H1 (cell line): ENCODE measurements around the gene KCNH8. TPM values are rescaled to one million over a fixed set of nuclear protein-coding genes. Genes with fewer than 3 reads are reported as not detected.

Source experiments
- CTCF ChIA-PET: fragments of 300-600 bp; sonication (Branson Sonifier 250); formaldehyde crosslinking; loops from one replicate; lab custom pipeline; 2021; ENCODE audit not compliant: partially characterized antibody; lab: Charles Lee
- POLR2A ChIA-PET: fragments of 300-600 bp; sonication (Branson Sonifier 250); formaldehyde crosslinking; loops from one replicate; lab custom pipeline; 2021; ENCODE audit warnings: inconsistent platforms; ENCODE audit not compliant: partially characterized antibody; lab: Charles Lee
- DNase-seq, 2 experiments: peaks; one replicate each; pipeline versions ENCODE4 v3.0.0 to v3.0.0-alpha.2; 2010 to 2022; ENCODE audit warnings: low spot score in 2 of 2, low read depth in 1 of 2, mixed read lengths in 1 of 2
- FAIRE-seq: peaks from 2 replicates; lab custom pipeline; 2011; peaks lifted over from hg19 to GRCh38; lab: Jason Lieb, UNC
- H2AFZ ChIP-seq: 2 replicates; pipeline ENCODE4 v1.8.1; 2012; ENCODE audit warnings: low read length, inconsistent platforms
- H2AK5ac ChIP-seq: 2 replicates; pipeline ENCODE4 v1.6.1; 2013; ENCODE audit warnings: low read depth, low read length
- H2BK120ac ChIP-seq: replicated peaks from 2 replicates; pipeline ENCODE3; 2013; ENCODE audit warnings: low read depth, low read length, inconsistent platforms
- H2BK12ac ChIP-seq: 2 replicates; pipeline ENCODE4 v1.6.1; 2013; ENCODE audit warnings: low read depth, low read length
- H2BK15ac ChIP-seq: 2 replicates; pipeline ENCODE4 v1.6.1; 2013; ENCODE audit warnings: low read length
- H2BK20ac ChIP-seq: 2 replicates; pipeline ENCODE4 v1.6.1; 2013; ENCODE audit warnings: low read length
- H2BK5ac ChIP-seq: 2 replicates; pipeline ENCODE4 v1.6.1; 2013; ENCODE audit warnings: low read depth, low read length
- H3K14ac ChIP-seq: 2 replicates; pipeline ENCODE4 v1.6.1; 2013; ENCODE audit warnings: inconsistent platforms; ENCODE audit not compliant: insufficient read length
- H3K18ac ChIP-seq: 2 replicates; pipeline ENCODE4 v1.6.1; 2013; ENCODE audit warnings: low read length; ENCODE audit errors: extremely low read depth
- H3K23ac ChIP-seq: 2 replicates; pipeline ENCODE4 v1.6.1; 2013; ENCODE audit warnings: inconsistent platforms; ENCODE audit not compliant: insufficient read length
- H3K23me2 ChIP-seq: 2 replicates; pipeline ENCODE4 v1.6.1; 2013; ENCODE audit warnings: low read depth, low read length
- H3K27ac ChIP-seq: 2 replicates; pipeline ENCODE4 v1.6.1; 2011; ENCODE audit warnings: low read depth, low read length, inconsistent platforms
- H3K27me3 ChIP-seq, 4 experiments: replicated peaks in 1 of 4; 1 replicate in 1 of 4; 2 replicates in 3 of 4; pipeline versions ENCODE4 v1.6.1 to v1.8.1; 2011 to 2013; ENCODE audit warnings: low read length in 3 of 4, mild to moderate bottlenecking in 3 of 4, inconsistent platforms in 2 of 4, mixed read lengths in 2 of 4, moderate library complexity in 1 of 4; ENCODE audit not compliant: control insufficient read depth in 3 of 4, insufficient read depth in 3 of 4; ENCODE audit errors: extremely low read depth in 1 of 4
- H3K36me3 ChIP-seq, 4 experiments: 2 replicates each; pipeline versions ENCODE4 v1.6.1 to v1.8.1; 2011 to 2013; ENCODE audit warnings: mild to moderate bottlenecking in 4 of 4, low read length in 3 of 4, moderate library complexity in 2 of 4, control low read depth in 1 of 4, inconsistent platforms in 1 of 4; ENCODE audit not compliant: insufficient read depth in 4 of 4, control insufficient read depth in 2 of 4
- H3K4ac ChIP-seq: replicated peaks from 2 replicates; pipeline ENCODE3; 2013; ENCODE audit warnings: low read length, low read depth, mixed read lengths, inconsistent platforms; ENCODE audit not compliant: insufficient read length
- H3K4me1 ChIP-seq, 4 experiments: replicated peaks in 1 of 4; 1 replicate in 1 of 4; 2 replicates in 3 of 4; pipeline versions ENCODE4 v1.6.1 to v1.8.1; 2011 to 2013; ENCODE audit warnings: low read length in 3 of 4, inconsistent platforms in 2 of 4, mixed read lengths in 1 of 4; ENCODE audit not compliant: insufficient read depth in 4 of 4, control insufficient read depth in 3 of 4
- H3K4me2 ChIP-seq, 2 experiments: 2 replicates each; pipeline versions ENCODE4 v1.6.1 to v1.8.1; 2011 to 2013; ENCODE audit warnings: low read depth in 2 of 2, low read length in 2 of 2, control low read depth in 1 of 2, inconsistent platforms in 1 of 2, mild to moderate bottlenecking in 1 of 2; ENCODE audit not compliant: insufficient read depth in 1 of 2
- H3K4me3 ChIP-seq, 4 experiments: fragments of 200-600, 300-600 bp in 1 of 4; sonication (generic), shearing (Covaris generic), sonication (Bioruptor Twin) in 1 of 4; 2 replicates each; pipeline versions ENCODE4 v1.5.1 to v1.8.1; 2011 to 2016; ENCODE audit warnings: low read length in 4 of 4, low read depth in 3 of 4, control low read depth in 2 of 4, inconsistent platforms in 2 of 4, mild to moderate bottlenecking in 2 of 4, mixed read lengths in 1 of 4, moderate library complexity in 1 of 4; ENCODE audit not compliant: insufficient read depth in 2 of 4; ENCODE audit errors: extremely low read depth in 1 of 4
- H3K56ac ChIP-seq: replicated peaks from 2 replicates; pipeline ENCODE3; 2013; ENCODE audit warnings: low read depth, mild to moderate bottlenecking, mixed read lengths, low read length, inconsistent platforms; ENCODE audit not compliant: insufficient read length
- H3K79me1 ChIP-seq: 2 replicates; pipeline ENCODE4 v1.6.1; 2013; ENCODE audit warnings: low read depth, low read length, control low read depth
- H3K79me2 ChIP-seq, 2 experiments: 2 replicates each; pipeline versions ENCODE4 v1.6.1 to v1.8.1; 2012 to 2013; ENCODE audit warnings: low read length in 2 of 2, mild to moderate bottlenecking in 2 of 2, inconsistent platforms in 1 of 2; ENCODE audit not compliant: insufficient read depth in 2 of 2, control insufficient read depth in 1 of 2
- H3K9ac ChIP-seq, 4 experiments: replicated peaks in 1 of 4; 1 replicate in 1 of 4; 2 replicates in 3 of 4; pipeline versions ENCODE4 v1.6.1 to v1.8.1; 2011 to 2013; ENCODE audit warnings: low read depth in 3 of 4, low read length in 3 of 4, control low read depth in 2 of 4, mild to moderate bottlenecking in 2 of 4, moderate library complexity in 2 of 4, inconsistent platforms in 1 of 4; ENCODE audit errors: extremely low read depth in 1 of 4
- H3K9me3 ChIP-seq, 2 experiments: 2 replicates each; pipeline versions ENCODE4 v1.6.1 to v1.8.1; 2012 to 2013; ENCODE audit warnings: mild to moderate bottlenecking in 2 of 2, moderate library complexity in 2 of 2, control low read depth in 1 of 2, inconsistent platforms in 1 of 2, low read depth in 1 of 2, low read length in 1 of 2, mixed read lengths in 1 of 2; ENCODE audit not compliant: insufficient read depth in 2 of 2
- H4K20me1 ChIP-seq, 2 experiments: replicated peaks in 1 of 2; 2 replicates each; pipeline versions ENCODE3 to v1.8.1; 2011 to 2013; ENCODE audit warnings: inconsistent platforms in 2 of 2, low read length in 2 of 2, mild to moderate bottlenecking in 1 of 2; ENCODE audit not compliant: insufficient read depth in 2 of 2, control insufficient read depth in 1 of 2
- H4K5ac ChIP-seq: 2 replicates; pipeline ENCODE4 v1.6.1; 2013; ENCODE audit warnings: low read length, low read depth, mixed read lengths, inconsistent platforms; ENCODE audit not compliant: insufficient read length
- H4K8ac ChIP-seq: 2 replicates; pipeline ENCODE4 v1.8.0; 2013; ENCODE audit warnings: mild to moderate bottlenecking, moderate library complexity, low read length, inconsistent platforms; ENCODE audit not compliant: insufficient read depth; ENCODE audit errors: extremely low read depth
- H4K91ac ChIP-seq: replicated peaks from 2 replicates; pipeline ENCODE3; 2013; ENCODE audit warnings: low read length, mixed read lengths, inconsistent platforms; ENCODE audit not compliant: insufficient read length
- ASH2L ChIP-seq: fragments of 200-600, 300-600 bp; sonication (generic); IDR thresholded peaks from one replicate; pipeline ENCODE4 v1.7.1; 2017; ENCODE audit warnings: low read length
- BCL11A ChIP-seq, 2 experiments: IDR thresholded peaks; one replicate each; pipeline ENCODE4 v1.6.1; 2011; ENCODE audit warnings: low read depth in 2 of 2, low read length in 2 of 2, mild to moderate bottlenecking in 2 of 2
- CTBP2 ChIP-seq: IDR thresholded peaks from 2 replicates; pipeline ENCODE4 v1.7.0; 2011; ENCODE audit warnings: borderline replicate concordance, mild to moderate bottlenecking, moderate library complexity, mixed read lengths, low read length; ENCODE audit not compliant: insufficient read depth, insufficient read length
- EGR1 ChIP-seq: IDR thresholded peaks from 2 replicates; pipeline ENCODE4 v1.6.1; 2011; ENCODE audit warnings: low read depth, low read length, borderline replicate concordance
- JUN ChIP-seq: IDR thresholded peaks from 2 replicates; pipeline ENCODE4 v1.6.1; 2011; ENCODE audit warnings: low read depth, mild to moderate bottlenecking, improper control_type of control experiment, low read length
- RNF2 ChIP-seq: fragments of 200-900, 300-1000 bp; sonication (generic); IDR thresholded peaks from 2 replicates; pipeline ENCODE4 v1.7.1; 2016; ENCODE audit warnings: borderline replicate concordance, low read depth, mild to moderate bottlenecking, antibody characterized with exemption, low read length; ENCODE audit not compliant: poor library complexity, severe bottlenecking; ENCODE audit errors: missing control alignments
- SAP30 ChIP-seq: fragments of 300-600 bp; sonication (generic); IDR thresholded peaks from 2 replicates; pipeline ENCODE4 v1.7.1; 2012; ENCODE audit warnings: low read length, moderate library complexity, mild to moderate bottlenecking, inconsistent platforms; ENCODE audit not compliant: insufficient read depth, insufficient replicate concordance
- SIN3A ChIP-seq, 2 experiments: IDR thresholded peaks in 1 of 2; conservative IDR thresholded peaks in 1 of 2; 2 replicates each; pipeline ENCODE4 v1.6.1; 2011 to 2012; ENCODE audit warnings: low read length in 2 of 2, improper control_type of control experiment in 1 of 2, low read depth in 1 of 2, mild to moderate bottlenecking in 1 of 2
- SP1 ChIP-seq: IDR thresholded peaks from 2 replicates; pipeline ENCODE4 v1.6.1; 2011; ENCODE audit warnings: low read depth, low read length
- SP2 ChIP-seq: IDR thresholded peaks from 2 replicates; pipeline ENCODE4 v1.6.1; 2012; ENCODE audit warnings: mild to moderate bottlenecking, low read length, inconsistent platforms
- ZNF274 ChIP-seq: IDR thresholded peaks from 2 replicates; pipeline ENCODE4 v1.7.0; 2012; ENCODE audit warnings: low read length, borderline replicate concordance; ENCODE audit errors: extremely low read depth
- WGBS, 2 experiments: shearing (Covaris generic) in 1 of 2; methylation state at CpG; one replicate each; pipeline versions ENCODE4 v1.1.6 to v1.1.7; 2013 to 2015; ENCODE audit warnings: low lambda C conversion rate in 2 of 2, mixed read lengths in 2 of 2, inconsistent platforms in 1 of 2, low coverage in 1 of 2, missing lambda C conversion rate in 1 of 2; ENCODE audit not compliant: insufficient replicate concordance in 2 of 2, insufficient coverage in 1 of 2, insufficient read length in 1 of 2; ENCODE audit errors: extremely low coverage in 1 of 2, missing lambda C conversion rate in 1 of 2; 5-methylcytosine and 5-hydroxymethylcytosine counted together
- polyA plus RNA-seq, 7 experiments: library from polyadenylated mRNA; depleted of rRNA in 3 of 7; stranded (reverse) in 5 of 7; unstranded in 2 of 7; fragments of >200 nt in 5 of 7; fragments of 200-250 nt in 2 of 7; gene quantifications; 1 replicate in 5 of 7; 2 replicates in 1 of 7; 4 replicates in 1 of 7; pipeline versions ENCODE4 v1.2.1 to v1.2.3, GENCODE V29; 2011 to 2013; ENCODE audit warnings: missing spikeins in 2 of 7, mixed read lengths in 2 of 7
- total RNA-seq: library from RNA; stranded (reverse); fragmentation: NEBNext Ultra II Directional; extraction: Animal tissue kit (Norgen Biotek cat#: 25700); gene quantifications from 2 replicates; pipeline ENCODE4 v1.2.1, GENCODE V29; 2021

The KCNH8 gene
- total and polyA plus RNA-seq, 2 of the 8 experiments (the other 6 are each of a cell fraction or from before 2014, with no cell fraction given), result 2.2 to 2.4 TPM

- Histone ChIP-seq H2BK12ac (no peak overlapping the region), H3K23me2 (no peaks in the 10 kb centered on the region), H3K23ac (no peak overlapping the region), H3K79me2 (no peaks in the 10 kb centered on the region), H3K9ac (no peak overlapping the region), H4K91ac (no peak overlapping the region), H3K36me3 (no peaks in the 10 kb centered on the region), H3K14ac (no peak overlapping the region), H3K4me1 (no peaks in the 10 kb centered on the region), H4K20me1 (no peaks in the 10 kb centered on the region), H3K27ac (no peak overlapping the region), H2BK20ac (no peak overlapping the region), H2AK5ac (no peak overlapping the region), H2BK15ac (no peak overlapping the region), H4K5ac (no peak overlapping the region), H4K8ac (no peak overlapping the region), H3K79me1 (no peaks in the 10 kb centered on the region), H3K56ac (no peak overlapping the region), H3K27me3 (no peaks in the 10 kb centered on the region), H2BK5ac (no peak overlapping the region), H3K9me3 (peaks cover 10 to 11% of the 10 kb centered on the region in 2 experiments; a peak in 1 of 4 replicates), H3K4ac (no peak overlapping the region), H3K4me3 (no peak overlapping the region), H3K18ac (no peak overlapping the region), H2BK120ac (no peak overlapping the region), H3K4me2 (no peak overlapping the region), H2AFZ (no peak overlapping the region)
- POLR2A ChIA-PET, result no interaction called here
- 89% methylated on average over 1 of the region's 1 CpG; no CpG with 5 or more reads in 1 of the 2 experiments for WGBS, 2 experiments
- no peak for DNase-seq
- no peak for FAIRE-seq
- CTCF ChIA-PET, result no interaction called here
- TF ChIP-seq SAP30 (no peak), SP1 (no peak), BCL11A (IDR thresholded peaks at IDR 0.05; ENCODE audit: low read depth in 2 of 2, low read length in 2 of 2) (no peak), EGR1 (no peak), ZNF274 (no peak), SP2 (no peak), CTBP2 (no peak), RNF2 (no peak), ASH2L (no peak), JUN (no peak), SIN3A (conservative IDR thresholded peaks at IDR 0.05 in 1 of 2, IDR thresholded peaks at IDR 0.05 in 1 of 2; ENCODE audit: low read depth in 1 of 2, low read length in 2 of 2) (no peak)
Observed at GRCh38 chr3:19110335-19110895, 37.9 kb upstream of the KCNH8 start.
